Epithelial cell of prostate (primary cell): ENCODE results near the gene SEC16A.

Source experiments
- DNase-seq: peaks from one replicate; pipeline ENCODE4 v3.0.0-alpha.2; 2011; ENCODE audit warnings: low read depth, low spot score
- H3K27ac ChIP-seq: fragments of 450-650 bp; 2 replicates; pipeline ENCODE4 v1.5.1; 2017; ENCODE audit warnings: mild to moderate bottlenecking

The SEC16A gene

DNA sequence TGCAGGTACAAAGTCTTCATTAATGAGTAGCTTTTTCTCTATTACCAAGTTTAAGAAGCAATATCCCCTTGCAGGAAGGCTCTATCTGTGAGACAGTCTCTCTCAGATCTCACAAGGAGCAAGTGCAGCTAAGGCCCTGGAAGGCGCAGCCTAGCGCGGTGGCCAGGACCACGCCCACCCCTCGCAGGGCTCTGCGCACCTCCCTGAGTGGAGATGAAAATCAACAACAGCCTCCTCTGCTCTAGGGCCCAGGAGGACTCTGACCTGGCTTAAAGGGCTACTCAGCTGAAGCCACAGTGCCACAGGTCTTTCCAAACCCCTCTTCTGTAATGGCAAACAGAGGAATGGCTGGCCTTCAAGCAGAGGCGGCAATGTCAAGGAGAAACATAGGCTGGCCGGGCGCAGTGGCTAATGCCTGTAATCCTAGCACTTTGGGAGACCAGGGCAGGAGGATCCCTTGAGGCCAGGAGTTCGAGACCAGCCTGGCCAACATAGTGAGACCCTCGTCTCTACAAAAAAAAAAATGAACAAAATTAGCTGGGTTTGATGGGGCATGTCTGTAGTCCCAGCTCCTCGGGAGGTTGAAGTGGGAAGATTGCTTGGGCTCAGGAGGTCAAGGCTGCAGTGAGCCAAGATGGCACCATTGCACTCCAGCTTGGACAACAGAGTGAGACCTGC is 11.9 kb downstream of the SEC16A start:
- DNase-seq = no peak
- no peak overlapping the region for H3K27ac ChIP-seq

DNA sequence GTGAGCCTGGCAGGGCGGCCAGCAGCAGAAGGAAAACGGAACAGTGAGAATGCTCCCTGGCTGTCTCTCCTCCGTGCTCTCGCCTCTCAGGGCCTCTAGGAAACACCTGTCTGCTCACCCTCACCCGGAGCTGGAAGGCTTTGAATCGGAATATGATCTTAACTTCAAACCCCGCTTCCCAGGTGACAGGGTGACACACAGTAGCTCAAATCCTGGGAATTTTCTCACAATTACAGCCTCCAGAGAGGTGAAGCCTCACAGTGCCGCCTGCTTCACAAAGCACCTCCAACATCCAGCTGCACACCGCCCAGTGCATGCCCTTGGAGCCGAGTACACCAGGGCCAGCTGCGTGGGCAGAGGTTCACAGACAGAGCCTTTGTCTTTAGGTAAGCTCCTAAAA is 12.5 kb downstream of the SEC16A start:
- no peak overlapping the region for H3K27ac ChIP-seq
- DNase-seq = no peak

DNA sequence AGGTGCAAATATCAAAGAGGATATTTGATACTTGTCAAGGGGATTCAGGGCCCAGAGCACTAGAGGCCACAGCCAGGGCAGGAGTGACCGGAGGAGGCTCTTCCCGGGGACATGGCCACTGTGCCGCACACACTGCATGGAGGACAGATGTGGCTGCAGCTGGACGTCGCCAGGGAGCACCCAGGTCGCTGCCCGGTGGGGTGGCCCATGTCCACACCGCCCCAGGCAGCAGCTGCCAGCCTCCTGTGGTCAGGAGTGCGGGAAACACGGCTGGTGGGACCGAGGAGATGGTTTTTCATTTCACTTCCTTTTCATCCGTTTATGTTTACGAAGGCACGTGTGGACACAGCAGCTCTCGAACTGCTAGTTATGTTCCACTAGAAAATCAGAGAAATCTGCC is 15.1 kb downstream of the SEC16A start:
- no peak overlapping the region for H3K27ac ChIP-seq
- no peak for DNase-seq

GRCh38 chr9:136466155-136466541 is 16.7 kb downstream of the SEC16A start:
- no peak for DNase-seq
- H3K27ac ChIP-seq = no peak overlapping the region

- DNase-seq = no peak
- no peak overlapping the region for H3K27ac ChIP-seq
Observed at GRCh38 chr9:136465500-136466154, 17.2 kb downstream of the SEC16A start.

GRCh38 chr9:136464241-136464640 is 18.6 kb downstream of the SEC16A start:
- no peak overlapping the region for H3K27ac ChIP-seq
- no peak for DNase-seq

DNA sequence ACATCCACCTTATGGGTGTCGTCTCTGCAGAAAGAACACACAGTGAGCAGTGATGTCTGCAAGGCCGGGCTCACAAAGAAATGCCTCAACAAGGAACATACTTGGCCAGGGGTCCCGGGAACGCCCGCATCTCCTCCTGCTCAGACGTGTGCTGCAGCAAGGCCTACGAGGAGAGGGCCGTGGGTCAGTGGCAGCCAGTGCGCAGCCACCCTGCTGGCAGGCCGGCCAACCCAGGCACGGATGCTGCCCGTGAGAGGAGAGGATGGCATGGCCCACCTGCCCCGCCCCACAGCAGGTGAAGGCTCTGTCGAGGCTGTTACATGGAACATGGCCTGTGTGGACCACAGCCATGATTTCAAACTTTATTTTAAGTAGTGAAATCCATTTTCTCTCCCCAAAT is 19.3 kb downstream of the SEC16A start:
- no peak for DNase-seq
- no peak overlapping the region for H3K27ac ChIP-seq

DNA sequence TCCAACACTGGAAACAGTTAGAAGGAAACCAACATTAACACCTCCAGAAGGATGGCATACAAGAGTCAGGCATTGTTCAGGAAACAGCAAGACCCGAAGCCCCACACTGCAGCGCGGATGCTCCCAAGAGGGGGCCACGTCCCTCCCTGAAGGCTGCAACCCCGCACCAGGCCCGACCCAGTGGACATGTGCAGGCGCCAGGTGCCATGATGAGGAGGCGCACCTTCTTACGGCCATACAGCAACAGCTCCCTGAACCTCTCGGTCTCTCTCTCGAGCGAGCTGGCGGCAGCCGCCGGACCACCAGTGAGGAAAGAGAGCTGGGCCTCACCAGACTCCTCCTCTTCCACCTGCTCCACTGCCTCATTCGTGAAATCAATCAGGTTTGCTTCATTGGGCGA is 20.2 kb downstream of the SEC16A start:
- no peak overlapping the region for H3K27ac ChIP-seq
- no peak for DNase-seq

DNA sequence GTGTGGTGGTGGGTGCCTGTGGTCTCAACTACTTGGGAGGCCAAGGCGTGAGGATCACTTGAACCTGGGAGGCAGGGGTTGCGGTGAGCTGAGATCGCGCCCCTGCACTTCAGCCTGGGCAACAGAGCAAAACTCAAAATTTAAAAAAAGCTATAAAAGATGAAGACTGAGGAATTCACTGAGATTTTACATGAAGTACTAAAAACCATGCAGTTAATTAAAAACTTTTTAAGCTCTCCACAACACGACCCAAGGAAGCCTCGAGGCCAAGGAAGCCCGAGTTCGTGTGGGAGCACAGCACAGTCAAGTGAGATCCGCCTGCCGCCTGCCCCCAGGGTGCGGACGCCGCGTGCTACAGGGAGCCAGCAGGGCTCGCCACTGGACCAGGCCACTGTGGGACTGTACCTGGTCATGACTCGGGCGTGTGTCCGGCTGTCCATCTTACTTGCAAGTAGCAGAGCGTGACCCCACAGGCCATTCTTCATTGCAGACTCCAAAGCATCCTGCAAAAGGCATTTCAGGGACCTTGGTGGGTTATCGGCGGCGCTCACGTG is 22.0 kb downstream of the SEC16A start:
- DNase-seq = no peak
- H3K27ac ChIP-seq = no peak overlapping the region

GRCh38 chr9:136459425-136459824 is 23.4 kb downstream of the SEC16A start:
- no peak overlapping the region for H3K27ac ChIP-seq
- no peak for DNase-seq

GRCh38 chr9:136457326-136457725 is 25.5 kb downstream of the SEC16A start:
- no peak for DNase-seq
- H3K27ac ChIP-seq = no peak overlapping the region

- no peak overlapping the region for H3K27ac ChIP-seq
- no peak for DNase-seq
Observed at GRCh38 chr9:136456258-136456657, 26.6 kb downstream of the SEC16A start.

DNA sequence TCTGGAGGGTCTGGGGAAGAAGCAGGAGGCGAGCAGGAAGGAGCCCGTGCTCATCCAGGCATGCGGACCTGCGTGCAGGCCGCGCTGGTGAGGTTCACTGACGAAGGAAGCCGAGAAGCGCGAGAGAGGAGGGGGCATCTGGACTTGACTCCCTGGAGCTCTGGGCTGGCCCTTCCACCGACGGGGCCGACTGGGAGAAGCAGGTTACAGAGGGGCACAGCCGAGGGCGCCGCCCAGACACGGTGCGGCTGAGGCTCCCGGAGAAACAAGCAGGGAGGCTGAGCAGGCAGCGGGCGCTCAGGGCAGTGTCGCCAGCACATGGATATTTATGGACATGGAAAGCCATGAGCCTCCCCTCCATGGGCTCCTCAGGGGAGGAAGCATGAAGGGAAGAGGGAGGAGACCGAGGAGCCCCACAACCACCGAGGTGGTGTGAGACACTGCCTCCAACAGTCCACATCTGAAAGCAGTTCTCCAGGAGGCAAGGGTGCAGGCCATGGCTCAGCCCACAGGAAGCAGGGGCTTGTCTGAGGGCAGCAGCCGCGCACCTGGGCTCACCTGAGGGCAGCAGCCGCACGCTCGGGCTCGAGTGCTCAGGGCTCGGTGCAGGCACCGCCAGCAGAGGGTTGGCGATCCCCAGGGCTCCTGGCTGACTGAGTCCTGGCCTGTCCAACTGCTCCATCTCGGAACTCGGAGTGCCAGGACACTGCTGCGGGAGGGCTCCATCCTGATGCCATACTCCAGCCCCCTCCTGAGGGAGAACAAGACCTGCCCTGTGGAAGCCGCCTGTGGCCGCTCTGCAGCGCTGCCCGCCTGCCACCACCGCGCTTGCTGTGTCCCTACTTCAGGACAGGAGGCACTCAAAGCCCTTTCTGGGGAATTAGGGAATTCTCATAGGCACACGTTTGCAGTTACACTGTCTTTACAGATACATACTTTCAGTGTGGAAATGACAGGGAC is 27.5 kb downstream of the SEC16A start:
- no peak for DNase-seq
- H3K27ac ChIP-seq = no peak overlapping the region

GRCh38 chr9:136454026-136454796 is 28.6 kb downstream of the SEC16A start:
- H3K27ac ChIP-seq = no peak overlapping the region
- no peak for DNase-seq

DNA sequence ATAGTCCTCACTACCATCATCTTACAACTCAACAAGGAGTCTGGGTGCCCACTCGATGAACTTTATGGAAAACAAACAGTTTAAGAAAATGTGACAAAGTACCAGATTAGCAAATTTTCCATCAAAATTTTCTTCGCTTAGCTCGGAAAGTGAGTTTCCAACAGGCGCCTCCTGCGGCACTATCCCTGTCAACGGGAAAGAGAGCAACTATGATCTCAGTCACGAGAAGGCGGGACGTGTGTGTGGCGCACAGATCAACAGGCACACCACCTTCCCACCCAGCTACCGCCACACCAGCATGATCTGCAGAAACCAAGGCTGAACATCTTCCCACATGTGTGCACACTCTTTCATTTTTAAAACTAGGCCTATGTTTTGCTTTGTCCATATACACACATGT is 29.5 kb downstream of the SEC16A start:
- no peak for DNase-seq
- H3K27ac ChIP-seq = no peak overlapping the region

- no peak overlapping the region for H3K27ac ChIP-seq
- DNase-seq = no peak
Observed at GRCh38 chr9:136451221-136451877, 31.5 kb downstream of the SEC16A start.

DNA sequence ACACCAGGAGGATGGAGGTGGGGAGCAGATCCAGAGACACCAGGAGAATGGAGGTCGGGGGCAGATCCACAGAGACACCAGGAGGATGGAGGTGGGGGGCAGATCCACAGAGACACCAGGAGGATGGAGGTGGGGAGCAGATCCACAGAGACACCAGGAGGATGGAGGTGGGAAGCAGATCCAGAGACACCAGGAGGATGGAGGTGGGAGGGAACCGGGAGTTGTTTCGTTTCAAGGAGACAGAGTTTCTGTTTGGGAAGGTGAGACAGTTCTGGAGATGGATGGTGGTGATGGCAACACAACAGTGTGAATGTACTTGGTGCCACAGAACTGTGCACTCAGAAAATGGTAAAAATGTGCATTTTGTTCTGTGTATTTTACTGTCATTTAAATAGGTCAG is 34.2 kb downstream of the SEC16A start:
- no peak for DNase-seq
- no peak overlapping the region for H3K27ac ChIP-seq

- H3K27ac ChIP-seq = no peak overlapping the region
- no peak for DNase-seq
Observed at GRCh38 chr9:136447173-136447778, 35.6 kb downstream of the SEC16A start.

DNA sequence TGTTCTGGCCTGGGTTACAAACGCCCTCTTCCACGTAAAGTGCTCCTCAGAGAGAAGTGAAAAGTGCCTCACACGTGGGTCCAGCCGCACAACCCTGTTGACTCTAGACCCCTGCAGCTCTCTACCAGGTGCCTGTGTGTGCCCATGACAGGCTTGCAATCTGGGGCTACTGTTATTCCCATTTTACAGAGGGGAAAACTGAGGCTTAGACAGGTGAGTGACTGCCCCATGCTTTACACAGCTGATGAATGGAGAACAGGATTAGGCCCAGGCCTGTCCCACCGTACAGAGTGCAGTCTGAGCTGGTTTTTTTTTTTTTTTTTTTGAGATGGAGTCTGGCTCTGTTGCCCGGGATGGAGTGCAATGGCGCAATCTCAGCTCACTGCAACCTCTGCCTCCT is 37.0 kb downstream of the SEC16A start:
- DNase-seq = no peak
- H3K27ac ChIP-seq = no peak overlapping the region
